NOMO-1 treated with DMSO at 0.1 percent for 48 hours (cell line): ENCODE data around the gene CDCA4.
A peak's percentile ranks its signal among the peaks of the same experiment; 100 is the strongest.

Experiments used
- DNase-seq: peaks from one replicate; lab custom pipeline; 2025; ENCODE audit not compliant: unreplicated experiment; lab: John Stamatoyannopoulos, UW

Gene CDCA4

GRCh38 chr14:105020815-105021655, at the start of gene CDCA4:
CDCA4 (minus strand) TSS chr14:105021083; CDS start chr14:105011929, 9,154 bp downstream.
- peak; percentile 98 for DNase-seq

DNA sequence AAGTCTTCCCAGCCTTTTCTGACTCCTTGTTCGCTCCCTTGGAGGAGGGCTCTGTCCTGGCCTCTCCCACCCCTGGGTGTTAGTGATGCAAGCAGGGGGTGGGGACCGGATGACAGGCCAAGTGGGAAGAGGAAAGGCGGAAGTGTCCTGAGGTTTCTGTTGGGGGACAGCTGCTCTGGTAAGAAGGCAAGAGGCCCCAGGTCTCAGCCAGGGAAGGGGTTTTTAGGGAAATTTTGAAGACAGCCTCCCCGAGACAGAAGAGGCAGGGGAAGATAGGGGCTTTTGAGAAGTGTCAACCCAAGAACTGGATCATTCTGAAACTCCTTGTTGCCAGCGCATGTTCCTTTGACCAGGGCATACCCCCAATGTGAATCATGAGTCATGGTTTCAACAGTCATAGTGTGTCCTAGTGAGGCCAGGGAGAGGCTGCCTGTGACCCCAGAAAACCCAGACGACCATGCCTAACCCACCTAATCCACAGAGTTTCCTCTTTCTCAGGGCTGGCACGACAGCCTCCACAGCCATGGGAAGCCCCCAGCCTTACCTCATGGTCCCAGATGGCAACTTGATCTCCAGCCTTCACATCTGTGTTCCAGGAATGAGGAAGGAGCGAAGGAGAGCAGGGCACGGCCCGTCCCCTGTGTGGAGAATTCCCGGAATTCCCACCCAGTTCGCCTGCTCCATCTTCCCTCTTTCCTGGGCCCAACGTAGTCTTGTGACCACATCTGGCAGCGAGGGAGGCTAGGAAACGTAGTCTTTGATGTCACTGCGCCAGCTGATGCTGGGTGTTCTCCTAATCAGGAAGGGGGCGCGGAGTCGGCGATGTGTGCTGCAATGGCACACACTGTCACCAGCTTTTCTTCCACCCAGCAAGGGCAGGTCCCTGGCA, 49.2 kb upstream of the CDCA4 start:
- peak; percentile 81 for DNase-seq

- DNase-seq, result no peak
Measured at GRCh38 chr14:105069522-105069870, 48.6 kb upstream of the CDCA4 start.

DNA sequence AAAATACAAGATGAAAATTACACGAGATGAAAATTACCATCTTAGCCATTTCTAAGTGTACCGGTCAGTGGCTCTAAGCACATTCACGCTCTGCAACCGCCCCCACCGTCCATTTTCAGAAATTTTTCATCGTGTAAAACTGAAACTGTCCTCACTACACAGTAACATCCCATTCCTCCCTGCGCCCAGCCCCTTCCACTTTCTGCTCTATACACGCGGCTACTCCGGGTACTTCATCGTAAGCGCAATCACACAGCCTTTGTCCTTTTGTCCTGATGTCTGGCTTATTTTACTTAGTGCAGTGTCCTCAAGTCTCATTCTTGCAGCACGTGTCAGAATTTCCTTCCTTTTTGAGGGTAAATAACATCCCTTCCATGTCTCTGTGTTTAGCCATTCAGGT, 47.9 kb upstream of the CDCA4 start:
- DNase-seq, result no peak

GRCh38 chr14:105067969-105068301, 47.1 kb upstream of the CDCA4 start:
- no peak for DNase-seq

- peak; percentile 47 for DNase-seq
Measured at GRCh38 chr14:105067140-105067968, 46.5 kb upstream of the CDCA4 start.

- no peak for DNase-seq
Measured at GRCh38 chr14:105066240-105067071, 45.6 kb upstream of the CDCA4 start.

- peak; percentile 100 for DNase-seq
Measured at GRCh38 chr14:105065280-105066228, 44.7 kb upstream of the CDCA4 start, which contains the start of gene GPR132. GPR132 (minus strand) TSS chr14:105065430; CDS start chr14:105055420, 10,010 bp downstream.

- DNase-seq, result peak; percentile 87
Measured at GRCh38 chr14:105064721-105065143, 43.8 kb upstream of the CDCA4 start.

DNA sequence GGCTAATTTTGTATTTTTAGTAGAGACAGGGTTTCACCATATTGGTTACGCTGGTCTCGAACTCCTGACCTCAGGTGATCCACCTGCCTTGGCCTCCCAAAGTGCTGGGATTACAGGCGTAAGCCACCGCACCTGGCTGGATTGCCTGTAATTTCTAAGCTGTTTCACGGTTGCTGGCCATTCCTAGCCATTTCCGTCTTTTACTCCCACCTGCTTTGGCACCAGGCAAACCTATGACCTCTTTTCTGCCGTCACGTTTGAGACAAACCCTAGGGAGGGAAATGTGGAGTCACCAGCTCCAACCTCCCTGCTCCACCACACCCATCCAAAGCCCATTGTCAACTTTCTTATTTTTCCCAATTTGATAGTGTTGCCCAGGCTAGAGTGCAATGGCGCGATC, 43.1 kb upstream of the CDCA4 start:
- DNase-seq, result no peak

- peak; percentile 82 for DNase-seq
Measured at GRCh38 chr14:105063506-105063905, 42.6 kb upstream of the CDCA4 start.

- no peak for DNase-seq
Measured at GRCh38 chr14:105063056-105063455, 42.2 kb upstream of the CDCA4 start.

- DNase-seq, result no peak
Measured at GRCh38 chr14:105062048-105062433, 41.2 kb upstream of the CDCA4 start.

GRCh38 chr14:105061428-105062047, 40.7 kb upstream of the CDCA4 start:
- no peak for DNase-seq

DNA sequence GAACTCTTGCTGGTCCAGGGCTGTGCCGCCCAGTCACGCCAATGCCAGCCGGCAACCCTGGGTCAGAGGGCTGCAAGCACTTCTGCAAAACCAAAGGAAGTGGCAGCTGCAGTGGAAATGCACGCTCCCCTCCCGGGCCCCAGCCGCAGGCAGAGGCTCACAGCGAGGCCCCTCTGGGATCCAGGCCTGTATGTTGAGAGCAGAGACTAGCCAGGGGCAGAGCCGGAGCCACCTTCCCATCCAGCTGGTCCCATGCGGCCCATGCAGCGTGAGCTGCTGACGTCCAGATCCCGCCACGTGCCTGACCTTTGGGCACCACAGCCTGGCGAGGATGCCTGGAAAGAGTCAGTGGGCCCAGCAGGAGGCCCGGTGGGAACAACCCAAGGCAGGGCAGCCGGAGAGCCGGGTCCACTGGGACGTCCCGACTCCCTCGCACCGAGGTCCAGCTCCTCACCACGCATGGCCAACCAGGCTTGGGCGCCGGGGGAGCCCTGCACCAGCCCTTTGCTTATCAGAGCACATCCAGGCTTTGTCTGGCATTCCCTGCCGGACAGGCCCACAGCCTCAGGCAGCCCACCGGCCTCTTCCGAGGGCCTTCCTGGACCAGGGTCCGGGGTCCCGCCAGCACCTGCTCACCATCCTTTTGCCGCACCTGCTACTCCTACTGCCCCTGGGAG, 40.0 kb upstream of the CDCA4 start:
- peak; percentile 73 for DNase-seq

GRCh38 chr14:105059925-105060565, 39.2 kb upstream of the CDCA4 start:
- no peak for DNase-seq

- DNase-seq, result no peak
Measured at GRCh38 chr14:105059035-105059924, 38.4 kb upstream of the CDCA4 start.
